GM18867 (cell line): ENCODE data around the gene GPR171.
"Not testable (repeated sequence)": the region's sequence is repeated elsewhere in the genome, so short reads cannot be mapped to it uniquely, and the experiment has no call there.

ENCODE experiments used
- ATAC-seq: cut with Tn5 transposase; IDR thresholded peaks from one replicate; pipeline ENCODE4 v1.9.1; 2021; ENCODE audit warnings: mild to moderate bottlenecking, moderate library complexity; ENCODE audit not compliant: unreplicated experiment

The GPR171 gene

GRCh38 chr3:151203051-151203420, at the start of gene GPR171:
TSS of gene GPR171 (minus strand) at chr3:151203216. CDS start at chr3:151199386, 3,830 bp downstream.
- ATAC-seq = peak; percentile 94

- ATAC-seq = no peak
These were observed 45.8 kb upstream of the GPR171 start for GRCh38 chr3:151248772-151249337.

GRCh38 chr3:151242006-151242405, 39.0 kb upstream of the GPR171 start:
- not testable (repeated sequence) for ATAC-seq

GRCh38 chr3:151236736-151237135, 33.7 kb upstream of the GPR171 start:
- no peak for ATAC-seq

- ATAC-seq = no peak
These were observed 33.3 kb upstream of the GPR171 start for GRCh38 chr3:151236316-151236715.

GRCh38 chr3:151234825-151235224, 31.8 kb upstream of the GPR171 start:
- no peak for ATAC-seq

- no peak for ATAC-seq
These were observed 30.0 kb upstream of the GPR171 start for GRCh38 chr3:151232991-151233390.

- ATAC-seq = not testable (repeated sequence)
These were observed 29.4 kb upstream of the GPR171 start for GRCh38 chr3:151232403-151232802.

GRCh38 chr3:151230646-151231045, 27.6 kb upstream of the GPR171 start:
- ATAC-seq = peak; percentile 61

- no peak for ATAC-seq
These were observed 25.6 kb upstream of the GPR171 start for GRCh38 chr3:151228666-151229040.

- ATAC-seq = peak; percentile 92
These were observed 25.0 kb upstream of the GPR171 start for GRCh38 chr3:151227807-151228665.

GRCh38 chr3:151227266-151227806, 24.3 kb upstream of the GPR171 start:
- peak; percentile 40 for ATAC-seq

- no peak for ATAC-seq
These were observed 23.8 kb upstream of the GPR171 start for GRCh38 chr3:151226825-151227224.

- no peak for ATAC-seq
These were observed 23.1 kb upstream of the GPR171 start for GRCh38 chr3:151226088-151226563.

- no peak for ATAC-seq
These were observed 22.3 kb upstream of the GPR171 start for GRCh38 chr3:151225040-151225975.

- ATAC-seq = no peak
These were observed 21.4 kb upstream of the GPR171 start for GRCh38 chr3:151224268-151224866.

- no peak for ATAC-seq
These were observed 16.0 kb upstream of the GPR171 start for GRCh38 chr3:151219056-151219455.

- no peak for ATAC-seq
These were observed 15.1 kb upstream of the GPR171 start for GRCh38 chr3:151218136-151218535.

- no peak for ATAC-seq
These were observed 13.9 kb upstream of the GPR171 start for GRCh38 chr3:151216641-151217607.
